Small intestine (tissue), 7 donors: ENCODE data around the gene SDE2. TPM values are rescaled to one million over a fixed set of nuclear protein-coding genes. Genes with fewer than 3 reads are reported as not detected.
"Not testable (repeated sequence)": the region's sequence is repeated elsewhere in the genome, so short reads cannot be mapped to it uniquely, and the experiment has no call there.

Experiments used
- DNase-seq, 2 donors: peaks; one replicate each; pipeline versions ENCODE4 v3.0.0 to v3.0.0-alpha.2; 2013
- FAIRE-seq: peaks from 2 replicates; lab custom pipeline; 2012; peaks lifted over from hg19 to GRCh38; lab: Jason Lieb, UNC
- H3K27ac ChIP-seq, 3 donors: one replicate each; pipeline ENCODE4 v1.5.1; 2013; ENCODE audit warnings: low read length in 2 of 3, mild to moderate bottlenecking in 2 of 3, control low read depth in 1 of 3, inconsistent platforms in 1 of 3, low read depth in 1 of 3, moderate library complexity in 1 of 3
- H3K27me3 ChIP-seq, 3 donors: one replicate each; pipeline ENCODE4 v1.6.1; 2013; ENCODE audit warnings: low read length in 3 of 3, inconsistent platforms in 1 of 3; ENCODE audit not compliant: control insufficient read depth in 3 of 3, insufficient read depth in 3 of 3
- H3K36me3 ChIP-seq, 3 donors: one replicate each; pipeline ENCODE4 v1.6.1; 2013; ENCODE audit warnings: low read length in 3 of 3, inconsistent platforms in 1 of 3, low read depth in 1 of 3, mild to moderate bottlenecking in 1 of 3, moderate library complexity in 1 of 3; ENCODE audit not compliant: control insufficient read depth in 3 of 3, insufficient read depth in 2 of 3
- H3K4me1 ChIP-seq, 3 donors: one replicate each; pipeline ENCODE4 v1.6.1; 2013; ENCODE audit warnings: low read length in 2 of 3, inconsistent platforms in 1 of 3, low read depth in 1 of 3, mild to moderate bottlenecking in 1 of 3, moderate library complexity in 1 of 3; ENCODE audit not compliant: control insufficient read depth in 3 of 3, insufficient read depth in 2 of 3
- H3K4me3 ChIP-seq, 3 donors: one replicate each; pipeline ENCODE4 v1.5.1; 2013; ENCODE audit warnings: low read length in 3 of 3, control low read depth in 1 of 3, inconsistent platforms in 1 of 3, low read depth in 1 of 3, mild to moderate bottlenecking in 1 of 3, moderate library complexity in 1 of 3
- H3K9me3 ChIP-seq, 2 donors: one replicate each; pipeline ENCODE4 v1.6.1; 2013; ENCODE audit warnings: low read depth in 1 of 2, low read length in 1 of 2; ENCODE audit not compliant: control insufficient read depth in 2 of 2, insufficient read depth in 1 of 2
- WGBS, 3 donors: extraction: QIAGEN DNeasy Blood & Tissue Kit; methylation state at CpG; one replicate each; pipeline ENCODE4 v1.1.7; 2013; 5-methylcytosine and 5-hydroxymethylcytosine counted together
- polyA plus RNA-seq, 4 donors: library from polyadenylated mRNA; stranded (reverse) in 3 of 4; unstranded in 1 of 4; fragments of 200-250 nt in 3 of 4; fragments of 120-200 nt in 1 of 4; gene quantifications; one replicate each; pipeline versions ENCODE4 v1.2.1 to v1.2.3, GENCODE V29; 2013
- donor health status: healthy with polysubstance abuse.
- donor health status: control.
- donor health status: control.
- donor health status: Bipolar disorder and iron deficiency.
- donor health status: healthy.

SDE2 gene
- polyA plus RNA-seq, 4 donors, result 7.8 to 16.8 (median 9.7) TPM

GRCh38 chr1:225941187-225941941 lies 57.8 kb downstream of the SDE2 start, which contains the start of gene LEFTY2:
LEFTY2 (minus strand) TSS chr1:225941220; CDS start chr1:225941140, 80 bp downstream.
- Histone ChIP-seq H3K4me3 (no peak within 1 kb of the TSS), H3K27ac (peak within 1 kb of the TSS in 1 of 3 donors; percentile 47), H3K27me3 (peaks cover 0 to 8% (median 0%) of the 10 kb centered on the region in 3 donors), H3K9me3 (no peaks in the 10 kb centered on the region), H3K4me1 (peaks cover 0 to 3% (median 0%) of the 10 kb centered on the region in 3 donors), H3K36me3 (no peaks in the 10 kb centered on the region)
- DNase-seq (no peak), FAIRE-seq (no peak)
- WGBS, 3 donors, result 66 to 84% (median 84%) methylated on average over 6 of the region's 6 CpGs

- 84 to 94% (median 91%) methylated on average over 25 of the region's 25 CpGs for whole genome bisulfite sequencing, 3 donors
- no peak for DNase-seq
- Histone ChIP-seq H3K27ac (no peak overlapping the region), H3K27me3 (peaks cover 0 to 4% (median 0%) of the 10 kb centered on the region in 3 donors), H3K4me1 (peaks cover 0 to 3% (median 0%) of the 10 kb centered on the region in 3 donors), H3K4me3 (no peak overlapping the region), H3K36me3 (no peaks in the 10 kb centered on the region), H3K9me3 (no peaks in the 10 kb centered on the region)
- FAIRE-seq, result no peak
Observed at GRCh38 chr1:225940385-225941151, 58.6 kb downstream of the SDE2 start.

- H3K36me3 ChIP-seq, FAIRE-seq, H3K9me3 ChIP-seq, DNase-seq, H3K27ac ChIP-seq, H3K4me3 ChIP-seq, H3K27me3 ChIP-seq, H3K4me1 ChIP-seq: not testable (repeated sequence)
- WGBS, 3 donors, result 60 to 76% (median 72%) methylated on average over 8 of the region's 8 CpGs
Observed at GRCh38 chr1:225939939-225940310, 59.2 kb downstream of the SDE2 start.

GRCh38 chr1:225939097-225939938 lies 59.8 kb downstream of the SDE2 start:
- H3K9me3 ChIP-seq, FAIRE-seq, H3K4me3 ChIP-seq, H3K36me3 ChIP-seq, H3K4me1 ChIP-seq, H3K27ac ChIP-seq, H3K27me3 ChIP-seq: not testable (repeated sequence)
- 42 to 50% (median 47%) methylated on average over 31 to 64 of the region's 69 CpGs for WGBS, 3 donors
- DNase-seq, result peak in 1 of 2 donors; percentile 48

GRCh38 chr1:225937048-225937968 lies 61.8 kb downstream of the SDE2 start:
- FAIRE-seq (no peak), DNase-seq (no peak)
- no peak overlapping the region for H3K4me3 ChIP-seq
- H3K36me3 ChIP-seq, result no peaks in the 10 kb centered on the region
- H3K27ac ChIP-seq, result no peak overlapping the region
- H3K9me3 ChIP-seq, result no peaks in the 10 kb centered on the region
- H3K4me1 ChIP-seq, result peaks cover 0 to 3% (median 0%) of the 10 kb centered on the region in 3 donors
- H3K27me3 ChIP-seq, result peaks cover 0 to 2% (median 0%) of the 10 kb centered on the region in 3 donors
- WGBS, 3 donors, result 91 to 92% (median 92%) methylated on average over 18 to 21 of the region's 21 CpGs

- H3K27me3 ChIP-seq, result peaks cover 0 to 2% (median 0%) of the 10 kb centered on the region in 3 donors
- DNase-seq (no peak), FAIRE-seq (no peak)
- H3K36me3 ChIP-seq, result no peaks in the 10 kb centered on the region
- H3K9me3 ChIP-seq, result no peaks in the 10 kb centered on the region
- no peak overlapping the region for H3K27ac ChIP-seq
- WGBS, 3 donors, result 70 to 83% (median 80%) methylated on average over 3 of the region's 3 CpGs
- no peak overlapping the region for H3K4me3 ChIP-seq
- peaks cover 0 to 3% (median 0%) of the 10 kb centered on the region in 3 donors for H3K4me1 ChIP-seq
Observed at GRCh38 chr1:225936523-225936922, 62.6 kb downstream of the SDE2 start.

- not testable (repeated sequence) for H3K4me1 ChIP-seq, DNase-seq, H3K36me3 ChIP-seq, H3K27ac ChIP-seq, H3K27me3 ChIP-seq, H3K4me3 ChIP-seq, FAIRE-seq, H3K9me3 ChIP-seq
- 86 to 88% (median 87%) methylated on average over 8 of the region's 8 CpGs for WGBS, 3 donors
Observed at GRCh38 chr1:225936086-225936485, 63.1 kb downstream of the SDE2 start.
